ENCODE data around the gene SDK1.

The SDK1 gene

GRCh38 chr7:3332308-3332707 is 31.3 kb downstream of the SDK1 start:
- no peak for DNase-seq (ENCODE audit: low read depth)

- DNase-seq (ENCODE audit: low read depth), result no peak
Measured at GRCh38 chr7:3333861-3334260, 32.8 kb downstream of the SDK1 start.

GRCh38 chr7:3336042-3336665 is 35.1 kb downstream of the SDK1 start:
- no peak for DNase-seq (ENCODE audit: low read depth)

GRCh38 chr7:3338161-3338560 is 37.1 kb downstream of the SDK1 start:
- DNase-seq (ENCODE audit: low read depth), result no peak

GRCh38 chr7:3345699-3346481 is 44.8 kb downstream of the SDK1 start:
- DNase-seq (ENCODE audit: low read depth), result no peak

- DNase-seq (ENCODE audit: low read depth), result no peak
Measured at GRCh38 chr7:3349126-3349525, 48.1 kb downstream of the SDK1 start.

GRCh38 chr7:3356173-3356572 is 55.1 kb downstream of the SDK1 start:
- DNase-seq (ENCODE audit: low read depth), result no peak

- no peak for DNase-seq (ENCODE audit: low read depth)
Measured at GRCh38 chr7:3358991-3359390, 57.9 kb downstream of the SDK1 start.

GRCh38 chr7:3367261-3367660 is 66.2 kb downstream of the SDK1 start:
- DNase-seq (ENCODE audit: low read depth), result no peak

- no peak for DNase-seq (ENCODE audit: low read depth)
Measured at GRCh38 chr7:3370068-3370830, 69.2 kb downstream of the SDK1 start.

- no peak for DNase-seq (ENCODE audit: low read depth)
Measured at GRCh38 chr7:3370921-3371320, 69.9 kb downstream of the SDK1 start.

GRCh38 chr7:3371601-3372000 is 70.5 kb downstream of the SDK1 start:
- DNase-seq (ENCODE audit: low read depth), result no peak

GRCh38 chr7:3374239-3374638 is 73.2 kb downstream of the SDK1 start:
- no peak for DNase-seq (ENCODE audit: low read depth)

- DNase-seq (ENCODE audit: low read depth), result no peak
Measured at GRCh38 chr7:3378390-3379150, 77.5 kb downstream of the SDK1 start.

- DNase-seq (ENCODE audit: low read depth), result no peak
Measured at GRCh38 chr7:3380034-3380433, 79.0 kb downstream of the SDK1 start.

- DNase-seq (ENCODE audit: low read depth), result no peak
Measured at GRCh38 chr7:3380886-3381685, 80.0 kb downstream of the SDK1 start.

- DNase-seq (ENCODE audit: low read depth), result no peak
Measured at GRCh38 chr7:3386423-3387190, 85.6 kb downstream of the SDK1 start.

GRCh38 chr7:3393862-3394261 is 92.8 kb downstream of the SDK1 start:
- DNase-seq (ENCODE audit: low read depth), result no peak

GRCh38 chr7:3397324-3397723 is 96.3 kb downstream of the SDK1 start:
- DNase-seq (ENCODE audit: low read depth), result no peak

GRCh38 chr7:3399858-3400257 is 98.8 kb downstream of the SDK1 start:
- peak; percentile 1 for DNase-seq (ENCODE audit: low read depth)

- no peak for DNase-seq (ENCODE audit: low read depth)
Measured at GRCh38 chr7:3404501-3404900, 103.4 kb downstream of the SDK1 start.

All from activated T-cell treated with anti-CD3 and anti-CD28 coated beads for 48 hours (primary cell).